ENCODE data around the gene SPTB. TPM values are rescaled to one million over a fixed set of nuclear protein-coding genes. Genes with fewer than 3 reads are reported as not detected.

Gene SPTB
- total RNA-seq, 1 experiment from 2014 or later: 2.3 TPM

GRCh38 chr14:64754685-64755084 lies 125.0 kb downstream of the SPTB start:
- CTCF ChIA-PET: no interaction called here
- POLR2A ChIA-PET (ENCODE audit: unreplicated experiment): no interaction called here
- BruUV-seq (replicated peaks): no TSS peak

GRCh38 chr14:64753999-64754398 lies 125.7 kb downstream of the SPTB start:
- intact Hi-C loops (cut with micrococcal nuclease): no loop called here
- ATAC-seq (no peak), DNase-seq (no peak)
- H2AFZ ChIP-seq (ENCODE audit: low read length): no peak overlapping the region
- no peaks in the 10 kb centered on the region for H3K9me3 ChIP-seq (ENCODE audit: low read length)
- no peak overlapping the region for H3K4me3 ChIP-seq (ENCODE audit: low read length)
- no peak overlapping the region for H3K4me2 ChIP-seq (ENCODE audit: low read length)
- no TSS peak for BruUV-seq (replicated peaks)
- H3K9me2 ChIP-seq (replicated peaks; ENCODE audit: low read length): no peaks in the 10 kb centered on the region
- H3K79me2 ChIP-seq (ENCODE audit: low read length): no peaks in the 10 kb centered on the region
- TF ChIP-seq EZH2 (IDR thresholded peaks at IDR 0.05; ENCODE audit: low read length, unreplicated experiment) (no peak), CTCF (conservative IDR thresholded peaks at IDR 0.05; ENCODE audit: low read depth, low read length) (no peak), EZH2phosphoT487 (IDR thresholded peaks at IDR 0.05; ENCODE audit: borderline replicate concordance, low read length) (no peak)
- no peaks in the 10 kb centered on the region; the same call in 1 of the 2 replicates for H3K36me3 ChIP-seq (ENCODE audit: low read depth, low read length)
- H3K27ac ChIP-seq (ENCODE audit: low read length): no peak overlapping the region
- H3K9ac ChIP-seq (ENCODE audit: low read length): no peak overlapping the region
- CTCF ChIA-PET: no interaction called here
- no peaks in the 10 kb centered on the region for H3K27me3 ChIP-seq (ENCODE audit: low read length)
- H4K20me1 ChIP-seq (ENCODE audit: low read length): no peaks in the 10 kb centered on the region
- POLR2A ChIA-PET (ENCODE audit: unreplicated experiment): no interaction called here
- no peaks in the 10 kb centered on the region for H3F3A ChIP-seq (ENCODE audit: low read length, unreplicated experiment)
- peaks cover 41% of the 10 kb centered on the region for H3K4me1 ChIP-seq (ENCODE audit: insufficient read depth, low read length)

More at GRCh38 chr14:64754685-64755084, 125.0 kb downstream of the SPTB start:
- Histone ChIP-seq H2AFZ (ENCODE audit: low read length) (no peak overlapping the region), H3K27ac (ENCODE audit: low read length) (no peak overlapping the region), H3F3A (ENCODE audit: low read length, unreplicated experiment) (no peaks in the 10 kb centered on the region), H3K27me3 (ENCODE audit: low read length) (no peaks in the 10 kb centered on the region), H3K9me3 (ENCODE audit: low read length) (no peaks in the 10 kb centered on the region), H4K20me1 (ENCODE audit: low read length) (no peaks in the 10 kb centered on the region), H3K4me2 (ENCODE audit: low read length) (no peak overlapping the region), H3K79me2 (ENCODE audit: low read length) (no peaks in the 10 kb centered on the region), H3K9me2 (replicated peaks; ENCODE audit: low read length) (no peaks in the 10 kb centered on the region), H3K4me1 (ENCODE audit: insufficient read depth, low read length) (peaks cover 48% of the 10 kb centered on the region), H3K4me3 (ENCODE audit: low read length) (no peak overlapping the region), H3K9ac (ENCODE audit: low read length) (no peak overlapping the region), H3K36me3 (ENCODE audit: low read depth, low read length) (no peaks in the 10 kb centered on the region; the same call in 1 of the 2 replicates)
- no peak for TF ChIP-seq EZH2 (IDR thresholded peaks at IDR 0.05; ENCODE audit: low read length, unreplicated experiment)
- TF ChIP-seq CTCF (conservative IDR thresholded peaks at IDR 0.05; ENCODE audit: low read depth, low read length): no peak
- TF ChIP-seq EZH2phosphoT487 (IDR thresholded peaks at IDR 0.05; ENCODE audit: borderline replicate concordance, low read length): no peak
- ATAC-seq: no peak
- no peak for DNase-seq
- intact Hi-C loops (cut with micrococcal nuclease): no loop called here

GRCh38 chr14:64753374-64753773 lies 126.3 kb downstream of the SPTB start:
- H4K20me1 ChIP-seq (ENCODE audit: low read length): no peaks in the 10 kb centered on the region
- H3K9ac ChIP-seq (ENCODE audit: low read length): no peak overlapping the region
- no peaks in the 10 kb centered on the region; the same call in 1 of the 2 replicates for H3K36me3 ChIP-seq (ENCODE audit: low read depth, low read length)
- no peak for TF ChIP-seq EZH2phosphoT487 (IDR thresholded peaks at IDR 0.05; ENCODE audit: borderline replicate concordance, low read length)
- no peak for TF ChIP-seq EZH2 (IDR thresholded peaks at IDR 0.05; ENCODE audit: low read length, unreplicated experiment)
- TF ChIP-seq CTCF (conservative IDR thresholded peaks at IDR 0.05; ENCODE audit: low read depth, low read length): no peak
- ATAC-seq: no peak
- no peak overlapping the region for H2AFZ ChIP-seq (ENCODE audit: low read length)
- no peaks in the 10 kb centered on the region for H3K79me2 ChIP-seq (ENCODE audit: low read length)
- ChIA-PET CTCF (no interaction called here), POLR2A (ENCODE audit: unreplicated experiment) (no interaction called here)
- H3K27ac ChIP-seq (ENCODE audit: low read length): no peak overlapping the region
- H3F3A ChIP-seq (ENCODE audit: low read length, unreplicated experiment): no peaks in the 10 kb centered on the region
- no peaks in the 10 kb centered on the region for H3K9me3 ChIP-seq (ENCODE audit: low read length)
- DNase-seq: no peak
- H3K27me3 ChIP-seq (ENCODE audit: low read length): no peaks in the 10 kb centered on the region
- intact Hi-C loops (cut with micrococcal nuclease): no loop called here
- no TSS peak for BruUV-seq (replicated peaks)
- H3K4me1 ChIP-seq (ENCODE audit: insufficient read depth, low read length): peaks cover 35% of the 10 kb centered on the region
- H3K9me2 ChIP-seq (replicated peaks; ENCODE audit: low read length): no peaks in the 10 kb centered on the region
- no peak overlapping the region for H3K4me2 ChIP-seq (ENCODE audit: low read length)
- H3K4me3 ChIP-seq (ENCODE audit: low read length): no peak overlapping the region

Data from PC-3 (cell line).